ENCODE data around the gene NAV2. TPM values are rescaled to one million over a fixed set of nuclear protein-coding genes. Genes with fewer than 3 reads are reported as not detected.
A peak's percentile ranks its signal among the peaks of the same experiment; 100 is the strongest.

NAV2 gene
- total and polyA plus RNA-seq, 9 donors, result 25.7 to 70.6 (median 46.1) TPM

GRCh38 chr11:19788435-19788834, 75.8 kb downstream of the NAV2 start:
- Histone ChIP-seq H3K4me3 (ENCODE audit: low read length) (no peak overlapping the region), H3K36me3 (ENCODE audit: control insufficient read depth, insufficient read depth, low read length) (no peaks in the 10 kb centered on the region), H3K9me3 (replicated peaks; ENCODE audit: control insufficient read depth, low read depth, low read length) (no peaks in the 10 kb centered on the region), H3K27me3 (ENCODE audit: control insufficient read depth, insufficient read depth, low read length) (peaks cover 3% of the 10 kb centered on the region), H3K27ac (ENCODE audit: low read length) (no peak overlapping the region), H3K4me1 (ENCODE audit: control insufficient read depth, insufficient read depth, low read length) (no peaks in the 10 kb centered on the region)
- no peak for DNase-seq
- 91% methylated on average over 4 of the region's 4 CpGs for WGBS (ENCODE audit: insufficient coverage)

GRCh38 chr11:19789245-19789644, 76.6 kb downstream of the NAV2 start:
- no peak for DNase-seq
- Histone ChIP-seq H3K27me3 (ENCODE audit: control insufficient read depth, insufficient read depth, low read length) (peaks cover 3% of the 10 kb centered on the region), H3K4me3 (ENCODE audit: low read length) (no peak overlapping the region), H3K9me3 (replicated peaks; ENCODE audit: control insufficient read depth, low read depth, low read length) (no peaks in the 10 kb centered on the region), H3K4me1 (ENCODE audit: control insufficient read depth, insufficient read depth, low read length) (no peaks in the 10 kb centered on the region), H3K36me3 (ENCODE audit: control insufficient read depth, insufficient read depth, low read length) (no peaks in the 10 kb centered on the region), H3K27ac (ENCODE audit: low read length) (no peak overlapping the region)
- WGBS (ENCODE audit: insufficient coverage), result 88% methylated on average over 3 of the region's 6 CpGs

GRCh38 chr11:19789835-19790710, 77.4 kb downstream of the NAV2 start:
- Histone ChIP-seq H3K4me1 (ENCODE audit: control insufficient read depth, insufficient read depth, low read length) (no peaks in the 10 kb centered on the region), H3K27ac (ENCODE audit: low read length) (no peak overlapping the region), H3K36me3 (ENCODE audit: control insufficient read depth, insufficient read depth, low read length) (no peaks in the 10 kb centered on the region), H3K4me3 (ENCODE audit: low read length) (no peak overlapping the region), H3K27me3 (ENCODE audit: control insufficient read depth, insufficient read depth, low read length) (peaks cover 3% of the 10 kb centered on the region), H3K9me3 (replicated peaks; ENCODE audit: control insufficient read depth, low read depth, low read length) (no peaks in the 10 kb centered on the region)
- peak; percentile 86 for DNase-seq
- WGBS (ENCODE audit: insufficient coverage), result 14% methylated on average over 8 of the region's 10 CpGs

- H3K4me1 ChIP-seq (ENCODE audit: control insufficient read depth, insufficient read depth, low read length), result no peaks in the 10 kb centered on the region
Observed at GRCh38 chr11:19790831-19791552, 78.4 kb downstream of the NAV2 start.

GRCh38 chr11:19792510-19792909, 79.9 kb downstream of the NAV2 start:
- H3K4me3 ChIP-seq (ENCODE audit: low read length), result no peak overlapping the region
- H3K27ac ChIP-seq (ENCODE audit: low read length), result no peak overlapping the region
- no peaks in the 10 kb centered on the region for H3K9me3 ChIP-seq (replicated peaks; ENCODE audit: control insufficient read depth, low read depth, low read length)
- 60% methylated on average over 1 of the region's 2 CpGs for WGBS (ENCODE audit: insufficient coverage)
- H3K4me1 ChIP-seq (ENCODE audit: control insufficient read depth, insufficient read depth, low read length), result no peaks in the 10 kb centered on the region
- peaks cover 3% of the 10 kb centered on the region for H3K27me3 ChIP-seq (ENCODE audit: control insufficient read depth, insufficient read depth, low read length)
- DNase-seq, result peak; percentile 29
- no peaks in the 10 kb centered on the region for H3K36me3 ChIP-seq (ENCODE audit: control insufficient read depth, insufficient read depth, low read length)

More at GRCh38 chr11:19790831-19791552, 78.4 kb downstream of the NAV2 start:
- DNase-seq, result no peak
- WGBS (ENCODE audit: insufficient coverage), result 72% methylated on average over 6 of the region's 8 CpGs
- Histone ChIP-seq H3K27me3 (ENCODE audit: control insufficient read depth, insufficient read depth, low read length) (peaks cover 3% of the 10 kb centered on the region), H3K36me3 (ENCODE audit: control insufficient read depth, insufficient read depth, low read length) (no peaks in the 10 kb centered on the region), H3K27ac (ENCODE audit: low read length) (no peak overlapping the region), H3K9me3 (replicated peaks; ENCODE audit: control insufficient read depth, low read depth, low read length) (no peaks in the 10 kb centered on the region), H3K4me3 (ENCODE audit: low read length) (no peak overlapping the region)

- Histone ChIP-seq H3K27ac (ENCODE audit: low read length) (no peak overlapping the region), H3K9me3 (replicated peaks; ENCODE audit: control insufficient read depth, low read depth, low read length) (no peaks in the 10 kb centered on the region), H3K27me3 (ENCODE audit: control insufficient read depth, insufficient read depth, low read length) (peaks cover 3% of the 10 kb centered on the region), H3K4me1 (ENCODE audit: control insufficient read depth, insufficient read depth, low read length) (no peaks in the 10 kb centered on the region), H3K36me3 (ENCODE audit: control insufficient read depth, insufficient read depth, low read length) (no peaks in the 10 kb centered on the region), H3K4me3 (ENCODE audit: low read length) (no peak overlapping the region)
- no peak for DNase-seq
- WGBS (ENCODE audit: insufficient coverage), result 75% methylated on average over 3 of the region's 3 CpGs
Observed at GRCh38 chr11:19793326-19793725, 80.7 kb downstream of the NAV2 start.

- no peaks in the 10 kb centered on the region for H3K9me3 ChIP-seq (replicated peaks; ENCODE audit: control insufficient read depth, low read depth, low read length)
- no peak for DNase-seq
- no peaks in the 10 kb centered on the region for H3K4me1 ChIP-seq (ENCODE audit: control insufficient read depth, insufficient read depth, low read length)
- no peak overlapping the region for H3K4me3 ChIP-seq (ENCODE audit: low read length)
- H3K36me3 ChIP-seq (ENCODE audit: control insufficient read depth, insufficient read depth, low read length), result no peaks in the 10 kb centered on the region
- 100% methylated on average over 3 of the region's 6 CpGs for WGBS (ENCODE audit: insufficient coverage)
- H3K27ac ChIP-seq (ENCODE audit: low read length), result no peak overlapping the region
- H3K27me3 ChIP-seq (ENCODE audit: control insufficient read depth, insufficient read depth, low read length), result peaks cover 3% of the 10 kb centered on the region
Observed at GRCh38 chr11:19794161-19794560, 81.5 kb downstream of the NAV2 start.

GRCh38 chr11:19795082-19795481, 82.4 kb downstream of the NAV2 start:
- peaks cover under 1% of the 10 kb centered on the region for H3K27me3 ChIP-seq (ENCODE audit: control insufficient read depth, insufficient read depth, low read length)
- H3K36me3 ChIP-seq (ENCODE audit: control insufficient read depth, insufficient read depth, low read length), result no peaks in the 10 kb centered on the region
- no CpG with 5 or more reads among the region's 1 CpG for WGBS (ENCODE audit: insufficient coverage)
- DNase-seq, result no peak
- no peaks in the 10 kb centered on the region for H3K9me3 ChIP-seq (replicated peaks; ENCODE audit: control insufficient read depth, low read depth, low read length)
- no peaks in the 10 kb centered on the region for H3K4me1 ChIP-seq (ENCODE audit: control insufficient read depth, insufficient read depth, low read length)
- no peak overlapping the region for H3K4me3 ChIP-seq (ENCODE audit: low read length)
- no peak overlapping the region for H3K27ac ChIP-seq (ENCODE audit: low read length)

- no peaks in the 10 kb centered on the region for H3K9me3 ChIP-seq (replicated peaks; ENCODE audit: control insufficient read depth, low read depth, low read length)
- H3K36me3 ChIP-seq (ENCODE audit: control insufficient read depth, insufficient read depth, low read length), result no peaks in the 10 kb centered on the region
- H3K4me1 ChIP-seq (ENCODE audit: control insufficient read depth, insufficient read depth, low read length), result peaks cover 14% of the 10 kb centered on the region
- H3K27ac ChIP-seq (ENCODE audit: low read length), result no peak overlapping the region
- no peak overlapping the region for H3K4me3 ChIP-seq (ENCODE audit: low read length)
- WGBS (ENCODE audit: insufficient coverage), result no CpG with 5 or more reads among the region's 2 CpGs
- H3K27me3 ChIP-seq (ENCODE audit: control insufficient read depth, insufficient read depth, low read length), result no peaks in the 10 kb centered on the region
- DNase-seq, result no peak
Observed at GRCh38 chr11:19800162-19800561, 87.5 kb downstream of the NAV2 start.

GRCh38 chr11:19800714-19801519, 88.3 kb downstream of the NAV2 start:
- Histone ChIP-seq H3K4me1 (ENCODE audit: control insufficient read depth, insufficient read depth, low read length) (peaks cover 14% of the 10 kb centered on the region), H3K27ac (ENCODE audit: low read length) (no peak overlapping the region), H3K9me3 (replicated peaks; ENCODE audit: control insufficient read depth, low read depth, low read length) (no peaks in the 10 kb centered on the region), H3K27me3 (ENCODE audit: control insufficient read depth, insufficient read depth, low read length) (no peaks in the 10 kb centered on the region), H3K4me3 (ENCODE audit: low read length) (no peak overlapping the region), H3K36me3 (ENCODE audit: control insufficient read depth, insufficient read depth, low read length) (no peaks in the 10 kb centered on the region)
- DNase-seq, result no peak
- 44% methylated on average over 2 of the region's 4 CpGs for WGBS (ENCODE audit: insufficient coverage)
